ENCODE results near the gene EFNA2.

DNA sequence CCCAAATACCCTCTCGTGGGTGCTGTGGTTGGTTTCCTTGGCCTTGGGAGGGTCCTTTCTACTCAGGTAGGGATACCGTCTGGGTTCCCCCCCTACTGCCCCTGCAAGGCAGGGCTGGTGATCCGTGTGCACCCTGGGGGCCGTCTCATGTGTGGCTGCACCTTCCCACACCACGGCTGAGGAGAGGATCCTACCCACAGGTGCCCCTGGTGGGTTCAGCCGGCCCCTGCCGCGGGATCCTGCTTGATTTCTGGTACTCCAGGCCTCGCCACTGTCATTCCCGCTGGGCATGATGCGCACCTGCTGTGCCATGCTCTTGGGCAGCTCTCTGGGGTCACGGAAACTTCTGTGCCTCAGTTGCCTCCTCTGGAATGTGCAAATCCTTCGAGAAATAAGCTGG, 30.8 kb downstream of the EFNA2 start:
- no peak for TF ChIP-seq POLR2A (IDR thresholded peaks at IDR 0.05)
- TF ChIP-seq, protein P1, sequence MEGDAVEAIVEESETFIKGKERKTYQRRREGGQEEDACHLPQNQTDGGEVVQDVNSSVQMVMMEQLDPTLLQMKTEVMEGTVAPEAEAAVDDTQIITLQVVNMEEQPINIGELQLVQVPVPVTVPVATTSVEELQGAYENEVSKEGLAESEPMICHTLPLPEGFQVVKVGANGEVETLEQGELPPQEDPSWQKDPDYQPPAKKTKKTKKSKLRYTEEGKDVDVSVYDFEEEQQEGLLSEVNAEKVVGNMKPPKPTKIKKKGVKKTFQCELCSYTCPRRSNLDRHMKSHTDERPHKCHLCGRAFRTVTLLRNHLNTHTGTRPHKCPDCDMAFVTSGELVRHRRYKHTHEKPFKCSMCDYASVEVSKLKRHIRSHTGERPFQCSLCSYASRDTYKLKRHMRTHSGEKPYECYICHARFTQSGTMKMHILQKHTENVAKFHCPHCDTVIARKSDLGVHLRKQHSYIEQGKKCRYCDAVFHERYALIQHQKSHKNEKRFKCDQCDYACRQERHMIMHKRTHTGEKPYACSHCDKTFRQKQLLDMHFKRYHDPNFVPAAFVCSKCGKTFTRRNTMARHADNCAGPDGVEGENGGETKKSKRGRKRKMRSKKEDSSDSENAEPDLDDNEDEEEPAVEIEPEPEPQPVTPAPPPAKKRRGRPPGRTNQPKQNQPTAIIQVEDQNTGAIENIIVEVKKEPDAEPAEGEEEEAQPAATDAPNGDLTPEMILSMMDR (IDR thresholded peaks at IDR 0.05 in 4 of 5, conservative IDR thresholded peaks at IDR 0.05 in 1 of 5): no peak

Data from gastrocnemius medialis (tissue), 4 donors.